Dermis lymphatic vessel endothelial cell (primary cell): ENCODE results near the gene CHST10. TPM values are rescaled to one million over a fixed set of nuclear protein-coding genes. Genes with fewer than 3 reads are reported as not detected.

Experiments used
- total RNA-seq: library from RNA; depleted of rRNA; stranded (reverse); fragments of >200 nt; gene quantifications from 2 replicates; pipeline ENCODE4 v1.2.1, GENCODE V29; 2014

Gene CHST10, protein sequence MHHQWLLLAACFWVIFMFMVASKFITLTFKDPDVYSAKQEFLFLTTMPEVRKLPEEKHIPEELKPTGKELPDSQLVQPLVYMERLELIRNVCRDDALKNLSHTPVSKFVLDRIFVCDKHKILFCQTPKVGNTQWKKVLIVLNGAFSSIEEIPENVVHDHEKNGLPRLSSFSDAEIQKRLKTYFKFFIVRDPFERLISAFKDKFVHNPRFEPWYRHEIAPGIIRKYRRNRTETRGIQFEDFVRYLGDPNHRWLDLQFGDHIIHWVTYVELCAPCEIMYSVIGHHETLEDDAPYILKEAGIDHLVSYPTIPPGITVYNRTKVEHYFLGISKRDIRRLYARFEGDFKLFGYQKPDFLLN
- 7.6 and 10.8 TPM in 2 replicates for total RNA-seq

DNA sequence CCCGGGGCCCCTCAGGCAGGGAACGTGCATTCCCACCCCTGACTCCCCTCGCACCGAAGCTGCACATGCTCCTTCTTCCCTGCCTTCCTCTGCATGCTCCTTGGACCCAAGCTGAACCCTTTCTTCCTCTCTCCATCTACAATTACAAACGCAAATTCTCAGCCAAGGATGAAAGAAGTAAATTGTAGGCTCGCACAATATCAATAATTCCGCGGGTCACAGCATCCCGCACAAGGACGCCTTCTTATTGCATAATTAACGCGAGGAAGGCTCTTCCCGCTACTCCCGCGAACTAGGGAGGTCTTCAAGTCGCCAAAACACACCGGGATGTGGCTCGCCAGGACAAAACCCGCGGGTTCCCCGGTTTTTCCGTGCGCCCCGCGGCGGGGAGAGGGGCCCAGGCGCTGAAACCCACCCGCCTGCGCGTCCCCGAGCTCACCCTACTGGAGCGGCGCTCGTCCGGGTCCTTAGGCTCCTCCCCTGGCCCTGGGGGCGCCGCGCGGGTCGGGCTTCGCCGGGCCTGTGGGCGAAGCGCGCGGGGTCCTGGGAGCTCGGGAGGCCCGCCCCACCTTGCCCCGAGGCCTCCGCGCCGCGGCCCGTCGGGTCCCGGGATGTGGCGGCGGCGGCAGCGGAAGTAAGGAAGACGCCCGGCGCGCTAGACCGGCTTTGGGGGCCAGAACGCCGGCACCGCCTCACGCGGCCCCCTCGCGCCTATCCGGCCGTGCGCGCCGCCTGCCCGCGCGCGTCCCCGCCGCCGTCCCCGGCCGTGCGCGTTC is at the start of gene CHST10:
Gene CHST10, minus strand, starts transcription at position 734 of the 776 bp plus-strand sequence. CDS start 10,993 bp downstream, outside the sequence.

Other genes with a start within 250 kb of the CHST10 start
- gene LONRF2, start 95.2 kb downstream of the CHST10 start, total RNA-seq = under 0.01 TPM in 2 replicates
- not detected in 2 replicates for gene NMS, start 52.8 kb upstream of the CHST10 start, total RNA-seq
- 12.4 and 13.9 TPM in 2 replicates for gene PDCL3, start 145.3 kb upstream of the CHST10 start, total RNA-seq